ENCODE results near the gene MMP24OS. TPM values are rescaled to one million over a fixed set of nuclear protein-coding genes. Genes with fewer than 3 reads are reported as not detected.

Gene MMP24OS
- total and polyA plus RNA-seq, 10 of the 15 experiments (the other 5 are each of a cell fraction or from before 2014, with no cell fraction given): 2.0 to 30.9 (median 10.9) TPM

DNA sequence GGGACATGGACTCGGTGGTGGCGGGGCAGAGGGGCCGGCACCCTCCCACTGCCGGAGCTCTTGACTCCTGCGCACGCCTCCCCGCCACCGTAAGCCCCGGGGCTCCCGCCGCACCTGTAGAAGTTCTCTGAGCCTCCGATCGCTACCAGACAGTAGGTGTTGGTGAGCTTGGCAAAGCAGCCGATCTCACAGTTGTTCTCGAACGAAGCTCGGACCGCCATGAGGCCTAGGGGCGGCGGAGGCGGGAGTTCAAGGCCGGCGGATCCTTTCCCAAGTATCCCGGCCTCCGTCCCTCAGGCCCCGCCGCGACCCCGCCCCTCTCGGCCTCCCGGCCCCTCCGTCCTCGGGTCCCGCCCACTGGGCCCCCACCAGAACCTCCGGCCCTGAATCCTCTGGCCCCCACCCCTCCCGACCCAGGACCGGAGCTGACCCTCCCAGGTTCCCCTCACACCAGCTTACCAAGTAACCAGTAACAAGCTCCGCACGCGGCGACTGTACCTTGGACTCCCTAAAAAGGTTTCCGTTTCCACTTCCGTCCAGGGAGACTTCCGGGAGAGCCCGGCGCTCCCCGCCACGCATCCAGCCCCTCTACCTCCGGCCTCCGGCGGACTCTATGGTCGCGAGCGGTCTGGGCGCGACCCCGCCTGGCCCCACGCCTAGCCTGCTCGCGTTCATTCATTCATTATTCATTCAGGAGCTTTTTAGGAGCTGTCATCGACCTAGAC lies 6.5 kb upstream of the MMP24OS start, which contains the start of gene EIF6 (continued):
- TF ChIP-seq BHLHE40 (IDR thresholded peaks at IDR 0.05; ENCODE audit: borderline replicate concordance in 1 of 2, low read depth in 2 of 2, low read length in 1 of 2) (peak; percentile 82), KAT2A (conservative IDR thresholded peaks at IDR 0.05; ENCODE audit: control insufficient read depth, low read depth, low read length) (no peak), NFYA (IDR thresholded peaks at IDR 0.05; ENCODE audit: borderline replicate concordance, low read depth, low read length) (no peak), NFIC (IDR thresholded peaks at IDR 0.05; ENCODE audit: low read depth, low read length) (no peak), GABPA (IDR thresholded peaks at IDR 0.05; ENCODE audit: low read depth) (peak; percentile 92), SPI1 (IDR thresholded peaks at IDR 0.05; ENCODE audit: borderline replicate concordance, insufficient read depth, low read depth, low read length) (peak; percentile 56; the same call in 1 of the 2 replicates), CTCF (IDR thresholded peaks at IDR 0.05 in 2 of 3, conservative IDR thresholded peaks at IDR 0.05 in 1 of 3; ENCODE audit: control insufficient read depth in 2 of 3, extremely low read depth in 1 of 3, insufficient read depth in 1 of 3, low read depth in 3 of 3, low read length in 3 of 3) (no peak), MEF2A (IDR thresholded peaks at IDR 0.05; ENCODE audit: insufficient read depth, low read depth, low read length) (0 out of 2 replicates have a peak, but pooled peaks have one; percentile 32), ATF7 (IDR thresholded peaks at IDR 0.05; ENCODE audit: low read depth) (no peak), SMAD1 (IDR thresholded peaks at IDR 0.05; ENCODE audit: low read depth, partially characterized antibody) (no peak), IRF3 (IDR thresholded peaks at IDR 0.05) (no peak), ESRRA (IDR thresholded peaks at IDR 0.05; ENCODE audit: low read length) (no peak), SMARCA5 (IDR thresholded peaks at IDR 0.05) (no peak), RAD21 (IDR thresholded peaks at IDR 0.05; ENCODE audit: insufficient read depth, low read depth, low read length) (no peak), RB1 (IDR thresholded peaks at IDR 0.05; ENCODE audit: borderline replicate concordance) (0 out of 2 replicates have a peak, but pooled peaks have one; percentile 37), RCOR1 (conservative IDR thresholded peaks at IDR 0.05; ENCODE audit: low read depth, low read length) (no peak), MAX (IDR thresholded peaks at IDR 0.05; ENCODE audit: low read depth, low read length) (peak; percentile 57; the same call in 1 of the 2 replicates), TARDBP (IDR thresholded peaks at IDR 0.05; ENCODE audit: borderline replicate concordance) (peak; percentile 61; the same call in 1 of the 2 replicates), ZNF384 (IDR thresholded peaks at IDR 0.05; ENCODE audit: borderline replicate concordance, low read depth, low read length) (no peak), NR2C1 (IDR thresholded peaks at IDR 0.05) (peak; percentile 68), E4F1 (IDR thresholded peaks at IDR 0.05; ENCODE audit: borderline replicate concordance, partially characterized antibody) (no peak), RFX5 (IDR thresholded peaks at IDR 0.05; ENCODE audit: low read depth, low read length) (no peak)
